CD1c-positive myeloid dendritic cell (primary cell): Measurements from ENCODE around the gene CCDC178.
"Not testable (repeated sequence)": the region's sequence is repeated elsewhere in the genome, so short reads cannot be mapped to it uniquely, and the experiment has no call there.

Experiments
- DNase-seq: peaks from one replicate; pipeline ENCODE4 v3.0.0-alpha.2; 2016; ENCODE audit errors: extremely low spot score

Gene CCDC178

GRCh38 chr18:33231474-33232317, 208.8 kb downstream of the CCDC178 start:
- DNase-seq = peak; percentile 49

GRCh38 chr18:33212363-33212762, 228.2 kb downstream of the CCDC178 start:
- DNase-seq = no peak

- DNase-seq = peak; percentile 6
Measured at GRCh38 chr18:33210575-33211189, 229.8 kb downstream of the CCDC178 start.

GRCh38 chr18:33205777-33206176, 234.7 kb downstream of the CCDC178 start:
- no peak for DNase-seq

- DNase-seq = peak; percentile 19
Measured at GRCh38 chr18:33201509-33201926, 239.0 kb downstream of the CCDC178 start.

GRCh38 chr18:33195795-33196194, 244.7 kb downstream of the CCDC178 start:
- DNase-seq = no peak

- no peak for DNase-seq
Measured at GRCh38 chr18:33194793-33195192, 245.7 kb downstream of the CCDC178 start.

- no peak for DNase-seq
Measured at GRCh38 chr18:33184958-33185357, 255.6 kb downstream of the CCDC178 start.

- DNase-seq = peak; percentile 22
Measured at GRCh38 chr18:33184175-33184574, 256.3 kb downstream of the CCDC178 start.

- DNase-seq = no peak
Measured at GRCh38 chr18:33183136-33183535, 257.4 kb downstream of the CCDC178 start.

GRCh38 chr18:33181016-33181415, 259.5 kb downstream of the CCDC178 start:
- DNase-seq = no peak

- no peak for DNase-seq
Measured at GRCh38 chr18:33169218-33169617, 271.3 kb downstream of the CCDC178 start.

GRCh38 chr18:33164121-33164520, 276.4 kb downstream of the CCDC178 start:
- not testable (repeated sequence) for DNase-seq

GRCh38 chr18:33161131-33161530, 279.4 kb downstream of the CCDC178 start:
- DNase-seq = no peak

GRCh38 chr18:33159151-33159550, 281.4 kb downstream of the CCDC178 start:
- no peak for DNase-seq

- no peak for DNase-seq
Measured at GRCh38 chr18:33157893-33158292, 282.6 kb downstream of the CCDC178 start.

GRCh38 chr18:33156906-33157470, 283.5 kb downstream of the CCDC178 start:
- no peak for DNase-seq

- no peak for DNase-seq
Measured at GRCh38 chr18:33154049-33154448, 286.5 kb downstream of the CCDC178 start.

GRCh38 chr18:33152376-33152775, 288.1 kb downstream of the CCDC178 start:
- no peak for DNase-seq

GRCh38 chr18:33147811-33148210, 292.7 kb downstream of the CCDC178 start:
- DNase-seq = not testable (repeated sequence)

- peak; percentile 38 for DNase-seq
Measured at GRCh38 chr18:33146014-33146413, 294.5 kb downstream of the CCDC178 start.

GRCh38 chr18:33135951-33136660, 304.4 kb downstream of the CCDC178 start:
- no peak for DNase-seq
